ENCODE results near the gene MYCBPAP. TPM values are rescaled to one million over a fixed set of nuclear protein-coding genes. Genes with fewer than 3 reads are reported as not detected.

The MYCBPAP gene
- total and polyA plus RNA-seq, 2 donors (not counting 3 experiments of a cell fraction or from before 2014, with no cell fraction given), result 0.40 to 0.66 TPM

DNA sequence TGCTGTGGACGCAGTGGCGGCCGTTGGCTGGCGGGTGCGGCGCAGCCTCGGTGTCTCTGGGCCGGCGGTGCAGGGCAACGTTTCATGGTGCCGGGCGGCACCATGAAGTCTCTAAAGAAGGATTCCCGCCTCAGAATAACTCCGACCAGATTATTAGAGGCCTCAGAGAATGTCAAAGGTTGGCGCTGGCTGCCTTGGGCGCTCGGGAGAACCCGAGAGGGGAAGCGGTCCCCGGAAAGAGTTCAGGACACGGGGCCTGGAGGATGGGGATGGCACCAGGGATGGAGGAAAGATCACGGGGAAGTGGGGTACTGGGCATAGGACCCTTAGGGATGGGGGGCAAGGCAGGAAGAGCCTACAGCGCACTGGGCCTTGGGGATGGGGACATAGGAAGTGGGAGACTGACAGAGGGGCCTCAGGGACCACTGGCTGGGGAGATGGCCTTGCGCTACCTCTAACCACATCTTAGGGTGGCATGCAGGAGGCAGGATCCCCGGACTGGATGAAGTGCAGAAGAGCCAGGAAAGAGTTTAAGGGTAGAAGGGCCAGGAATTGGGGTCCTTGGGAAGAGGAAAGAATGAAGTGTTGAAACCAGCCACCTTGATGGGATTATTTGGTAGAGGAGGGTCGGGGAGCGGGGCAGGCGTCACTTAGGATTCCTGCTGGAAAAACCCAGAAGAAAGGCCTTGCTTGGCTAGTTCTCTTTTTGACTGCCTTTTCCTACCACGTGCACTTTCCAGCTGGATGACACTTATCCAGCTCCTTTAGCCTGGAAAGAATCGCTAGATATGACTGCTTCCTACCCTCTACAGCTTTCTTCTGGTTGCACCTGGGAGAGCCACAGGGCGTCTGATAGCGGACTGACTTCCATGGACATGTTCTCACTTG lies 578 bp downstream of the MYCBPAP start:
- FAIRE-seq, result peak; percentile 70
- intact Hi-C loops (cut with micrococcal nuclease), result no loop called here

More for the DNA sequence above, 578 bp downstream of the MYCBPAP start:
- dilution Hi-C loops (cut with MboI; ENCODE audit: extremely low pct_ligation_motif_present, low sequenced_read_pairs), result no loop called here
- Histone ChIP-seq H3K27ac (ENCODE audit: insufficient read depth, low read depth, low read length) (peak overlapping the region; percentile 17), H3K9me3 (replicated peaks; ENCODE audit: control insufficient read depth, insufficient read depth, low read length) (no peaks in the 10 kb centered on the region), H4K20me1 (replicated peaks; ENCODE audit: control insufficient read depth, extremely low read depth, insufficient read depth, low read length) (no peaks in the 10 kb centered on the region), H3K79me2 (ENCODE audit: control insufficient read depth, insufficient read depth, low read length) (no peaks in the 10 kb centered on the region), H3K4me3 (replicated peaks in 1 of 3; ENCODE audit: insufficient read depth in 1 of 3, low read depth in 1 of 3, low read length in 3 of 3) (peak overlapping the region; percentile 43 to 74 (median 64)), H2AFZ (ENCODE audit: low read depth, low read length) (peak overlapping the region; percentile 56), H3K4me2 (ENCODE audit: insufficient read depth, low read length) (peak overlapping the region; percentile 61), H3K4me1 (ENCODE audit: control insufficient read depth, extremely low read depth, insufficient read depth, low read length) (peaks cover 4% of the 10 kb centered on the region), H3K9ac (replicated peaks; ENCODE audit: extremely low read depth, insufficient read depth, low read length) (peak overlapping the region; percentile 50), H3K36me3 (ENCODE audit: control insufficient read depth in 2 of 2, extremely low read depth in 1 of 2, insufficient read depth in 2 of 2, low read length in 2 of 2) (no peaks in the 10 kb centered on the region), H3K9me1 (replicated peaks; ENCODE audit: control insufficient read depth, extremely low read depth, insufficient read depth, low read length) (no peaks in the 10 kb centered on the region), H3K27me3 (ENCODE audit: control insufficient read depth in 2 of 2, insufficient read depth in 2 of 2, low read length in 2 of 2) (peaks cover 5 to 7% of the 10 kb centered on the region in 2 experiments)
- ChIA-PET CTCF (interaction anchor here (1.5 to 1.6 kb wide), 2 partner anchors 8 to 31 kb away, joined by 3 to 12 read pairs; no protein-coding TSS in a partner anchor), POLR2A (no interaction called here)
- no peak for DNase-seq (ENCODE audit: low read depth, low spot score)
- BruUV-seq (replicated peaks), result no TSS peak
- TF ChIP-seq POLR2A (IDR thresholded peaks at IDR 0.05; ENCODE audit: low read depth, low read length), result peak; percentile 54
- TF ChIP-seq, protein P1, sequence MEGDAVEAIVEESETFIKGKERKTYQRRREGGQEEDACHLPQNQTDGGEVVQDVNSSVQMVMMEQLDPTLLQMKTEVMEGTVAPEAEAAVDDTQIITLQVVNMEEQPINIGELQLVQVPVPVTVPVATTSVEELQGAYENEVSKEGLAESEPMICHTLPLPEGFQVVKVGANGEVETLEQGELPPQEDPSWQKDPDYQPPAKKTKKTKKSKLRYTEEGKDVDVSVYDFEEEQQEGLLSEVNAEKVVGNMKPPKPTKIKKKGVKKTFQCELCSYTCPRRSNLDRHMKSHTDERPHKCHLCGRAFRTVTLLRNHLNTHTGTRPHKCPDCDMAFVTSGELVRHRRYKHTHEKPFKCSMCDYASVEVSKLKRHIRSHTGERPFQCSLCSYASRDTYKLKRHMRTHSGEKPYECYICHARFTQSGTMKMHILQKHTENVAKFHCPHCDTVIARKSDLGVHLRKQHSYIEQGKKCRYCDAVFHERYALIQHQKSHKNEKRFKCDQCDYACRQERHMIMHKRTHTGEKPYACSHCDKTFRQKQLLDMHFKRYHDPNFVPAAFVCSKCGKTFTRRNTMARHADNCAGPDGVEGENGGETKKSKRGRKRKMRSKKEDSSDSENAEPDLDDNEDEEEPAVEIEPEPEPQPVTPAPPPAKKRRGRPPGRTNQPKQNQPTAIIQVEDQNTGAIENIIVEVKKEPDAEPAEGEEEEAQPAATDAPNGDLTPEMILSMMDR (IDR thresholded peaks at IDR 0.05; ENCODE audit: extremely low read depth in 1 of 2, insufficient read depth in 1 of 2, low read depth in 1 of 2, low read length in 2 of 2), result no peak

All from endothelial cell of umbilical vein (primary cell).